ENCODE data around the gene NUP43. TPM values are rescaled to one million over a fixed set of nuclear protein-coding genes. Genes with fewer than 3 reads are reported as not detected.
A peak's percentile ranks its signal among the peaks of the same experiment; 100 is the strongest.

NUP43 gene
- total and polyA plus RNA-seq, 2 of the 13 experiments (the other 11 are each of a cell fraction or from before 2014, with no cell fraction given): 38.9 to 85.1 TPM

DNA sequence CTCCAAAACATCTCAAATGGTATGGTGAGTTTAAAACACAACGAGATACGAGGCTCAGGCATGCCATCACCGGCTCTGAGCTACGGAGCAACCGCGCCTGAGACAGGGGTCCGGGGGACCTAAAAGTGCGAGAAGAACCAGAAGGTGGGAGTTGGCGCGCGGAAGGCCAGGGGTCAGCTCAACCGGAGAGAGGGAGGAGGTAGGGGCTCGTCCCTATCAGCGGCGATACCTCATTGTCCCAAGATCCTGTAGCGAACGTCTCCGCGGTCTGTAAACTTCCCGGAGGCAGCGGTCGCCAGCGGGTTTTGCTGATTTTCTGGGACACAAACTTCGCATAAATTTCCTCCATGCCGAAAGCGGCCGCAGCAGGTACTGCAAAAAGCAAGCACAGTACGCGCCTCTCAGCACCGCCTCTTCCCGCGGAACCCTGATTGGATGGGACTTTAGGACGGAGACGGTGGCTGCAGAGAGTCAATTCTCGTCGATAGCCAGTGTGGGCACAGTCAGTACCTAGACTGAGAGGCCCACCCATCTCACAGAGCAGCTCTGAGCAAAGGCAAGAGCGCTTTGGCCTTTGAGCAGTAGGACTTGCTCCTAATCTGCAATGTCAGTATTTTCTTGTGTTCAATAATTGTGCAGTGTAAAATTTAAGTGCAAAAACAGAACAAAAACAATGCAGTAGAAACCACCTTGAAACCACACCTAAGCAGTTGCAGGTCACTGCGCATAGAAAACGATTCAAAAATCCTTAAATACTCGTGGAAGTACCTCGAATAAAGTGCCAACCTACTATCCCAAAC lies at the start of gene NUP43 (continued):
- TF ChIP-seq, protein P1, sequence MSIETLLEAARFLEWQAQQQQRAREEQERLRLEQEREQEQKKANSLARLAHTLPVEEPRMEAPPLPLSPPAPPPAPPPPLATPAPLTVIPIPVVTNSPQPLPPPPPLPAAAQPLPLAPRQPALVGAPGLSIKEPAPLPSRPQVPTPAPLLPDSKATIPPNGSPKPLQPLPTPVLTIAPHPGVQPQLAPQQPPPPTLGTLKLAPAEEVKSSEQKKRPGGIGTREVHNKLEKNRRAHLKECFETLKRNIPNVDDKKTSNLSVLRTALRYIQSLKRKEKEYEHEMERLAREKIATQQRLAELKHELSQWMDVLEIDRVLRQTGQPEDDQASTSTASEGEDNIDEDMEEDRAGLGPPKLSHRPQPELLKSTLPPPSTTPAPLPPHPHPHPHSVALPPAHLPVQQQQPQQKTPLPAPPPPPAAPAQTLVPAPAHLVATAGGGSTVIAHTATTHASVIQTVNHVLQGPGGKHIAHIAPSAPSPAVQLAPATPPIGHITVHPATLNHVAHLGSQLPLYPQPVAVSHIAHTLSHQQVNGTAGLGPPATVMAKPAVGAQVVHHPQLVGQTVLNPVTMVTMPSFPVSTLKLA (IDR thresholded peaks at IDR 0.05): no peak
- TF ChIP-seq ZNF234 (CRISPR knock-in tag; conservative IDR thresholded peaks at IDR 0.05): no peak
- TF ChIP-seq NAIF1 (CRISPR knock-in tag; IDR thresholded peaks at IDR 0.05; ENCODE audit: borderline replicate concordance): peak; percentile 57
- TF ChIP-seq ISL2 (CRISPR knock-in tag; IDR thresholded peaks at IDR 0.05): no peak
- peak; percentile 68; the same call in 1 of the 2 replicates for TF ChIP-seq TOPORS (CRISPR knock-in tag; IDR thresholded peaks at IDR 0.05)
- no peak for TF ChIP-seq ONECUT2 (CRISPR knock-in tag; IDR thresholded peaks at IDR 0.05)
- peak; percentile 92; the same call in 1 of the 2 replicates for TF ChIP-seq MEIS1 (CRISPR knock-in tag; IDR thresholded peaks at IDR 0.05; ENCODE audit: borderline replicate concordance)
- no peak for TF ChIP-seq RBAK (CRISPR knock-in tag; IDR thresholded peaks at IDR 0.05)
- peak; percentile 95 for TF ChIP-seq ZNF687 (CRISPR knock-in tag; IDR thresholded peaks at IDR 0.05)
- no peak for TF ChIP-seq ZNF816 (CRISPR knock-in tag; IDR thresholded peaks at IDR 0.05; ENCODE audit: borderline replicate concordance)
- no peak; the same call in 1 of the 2 replicates for TF ChIP-seq ZNF460 (CRISPR knock-in tag; IDR thresholded peaks at IDR 0.05; ENCODE audit: borderline replicate concordance)
- TF ChIP-seq, protein P2, sequence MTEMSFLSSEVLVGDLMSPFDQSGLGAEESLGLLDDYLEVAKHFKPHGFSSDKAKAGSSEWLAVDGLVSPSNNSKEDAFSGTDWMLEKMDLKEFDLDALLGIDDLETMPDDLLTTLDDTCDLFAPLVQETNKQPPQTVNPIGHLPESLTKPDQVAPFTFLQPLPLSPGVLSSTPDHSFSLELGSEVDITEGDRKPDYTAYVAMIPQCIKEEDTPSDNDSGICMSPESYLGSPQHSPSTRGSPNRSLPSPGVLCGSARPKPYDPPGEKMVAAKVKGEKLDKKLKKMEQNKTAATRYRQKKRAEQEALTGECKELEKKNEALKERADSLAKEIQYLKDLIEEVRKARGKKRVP (CRISPR knock-in tag; IDR thresholded peaks at IDR 0.05): peak in 1 of 2 experiments; percentile 42; a peak in 1 of 4 replicates
- TF ChIP-seq ZNF75D (CRISPR knock-in tag; IDR thresholded peaks at IDR 0.05; ENCODE audit: borderline replicate concordance): no peak
- TF ChIP-seq ARNT (IDR thresholded peaks at IDR 0.05): no peak
- no peak for TF ChIP-seq SSRP1 (CRISPR knock-in tag; IDR thresholded peaks at IDR 0.05)
- TF ChIP-seq, protein P3, sequence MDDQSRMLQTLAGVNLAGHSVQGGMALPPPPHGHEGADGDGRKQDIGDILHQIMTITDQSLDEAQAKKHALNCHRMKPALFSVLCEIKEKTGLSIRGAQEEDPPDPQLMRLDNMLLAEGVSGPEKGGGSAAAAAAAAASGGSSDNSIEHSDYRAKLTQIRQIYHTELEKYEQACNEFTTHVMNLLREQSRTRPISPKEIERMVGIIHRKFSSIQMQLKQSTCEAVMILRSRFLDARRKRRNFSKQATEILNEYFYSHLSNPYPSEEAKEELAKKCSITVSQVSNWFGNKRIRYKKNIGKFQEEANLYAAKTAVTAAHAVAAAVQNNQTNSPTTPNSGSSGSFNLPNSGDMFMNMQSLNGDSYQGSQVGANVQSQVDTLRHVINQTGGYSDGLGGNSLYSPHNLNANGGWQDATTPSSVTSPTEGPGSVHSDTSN (CRISPR knock-in tag; IDR thresholded peaks at IDR 0.05; ENCODE audit: borderline replicate concordance): no peak
- no peak for TF ChIP-seq HHEX (CRISPR knock-in tag; IDR thresholded peaks at IDR 0.05)
- TF ChIP-seq, protein P4, sequence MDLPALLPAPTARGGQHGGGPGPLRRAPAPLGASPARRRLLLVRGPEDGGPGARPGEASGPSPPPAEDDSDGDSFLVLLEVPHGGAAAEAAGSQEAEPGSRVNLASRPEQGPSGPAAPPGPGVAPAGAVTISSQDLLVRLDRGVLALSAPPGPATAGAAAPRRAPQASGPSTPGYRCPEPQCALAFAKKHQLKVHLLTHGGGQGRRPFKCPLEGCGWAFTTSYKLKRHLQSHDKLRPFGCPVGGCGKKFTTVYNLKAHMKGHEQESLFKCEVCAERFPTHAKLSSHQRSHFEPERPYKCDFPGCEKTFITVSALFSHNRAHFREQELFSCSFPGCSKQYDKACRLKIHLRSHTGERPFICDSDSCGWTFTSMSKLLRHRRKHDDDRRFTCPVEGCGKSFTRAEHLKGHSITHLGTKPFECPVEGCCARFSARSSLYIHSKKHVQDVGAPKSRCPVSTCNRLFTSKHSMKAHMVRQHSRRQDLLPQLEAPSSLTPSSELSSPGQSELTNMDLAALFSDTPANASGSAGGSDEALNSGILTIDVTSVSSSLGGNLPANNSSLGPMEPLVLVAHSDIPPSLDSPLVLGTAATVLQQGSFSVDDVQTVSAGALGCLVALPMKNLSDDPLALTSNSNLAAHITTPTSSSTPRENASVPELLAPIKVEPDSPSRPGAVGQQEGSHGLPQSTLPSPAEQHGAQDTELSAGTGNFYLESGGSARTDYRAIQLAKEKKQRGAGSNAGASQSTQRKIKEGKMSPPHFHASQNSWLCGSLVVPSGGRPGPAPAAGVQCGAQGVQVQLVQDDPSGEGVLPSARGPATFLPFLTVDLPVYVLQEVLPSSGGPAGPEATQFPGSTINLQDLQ (CRISPR knock-in tag; IDR thresholded peaks at IDR 0.05): 0 out of 2 replicates have a peak, but pooled peaks have one; percentile 82
- no peak for TF ChIP-seq ZNF780A (CRISPR knock-in tag; IDR thresholded peaks at IDR 0.05)

All from HepG2 (cell line).